GM12878 (cell line): ENCODE results near the gene ADNP2. TPM values are rescaled to one million over a fixed set of nuclear protein-coding genes. Genes with fewer than 3 reads are reported as not detected.
A peak's percentile ranks its signal among the peaks of the same experiment; 100 is the strongest.

Experiments
- ATAC-seq: fragments of 200-7000 bp; cut with Tn5 transposase; 3 replicates; pipeline ENCODE4 v1.9.1; 2020; ENCODE audit warnings: mild to moderate bottlenecking, moderate library complexity
- BruUV-seq: library from RNA; stranded (reverse); fragments of 400-500 nt; replicated peaks from 2 replicates; lab custom pipeline; 2021; lab: Mats Ljungman, UMichigan
- CTCF ChIA-PET: fragments of 300-600 bp; sonication (Branson Sonifier 250); formaldehyde crosslinking; extraction: SDS; loops from one replicate; lab custom pipeline; 2021; ENCODE audit warnings: inconsistent platforms; lab: Yijun Ruan, JAX
- POLR2A ChIA-PET: fragments of 350-600 bp; formaldehyde crosslinking; extraction: SDS; loops from one replicate; lab custom pipeline; 2021; ENCODE audit warnings: inconsistent platforms; lab: Charles Lee
- RAD21 ChIA-PET: fragments of 300-600 bp; sonication (Branson Sonifier 250); formaldehyde crosslinking; loops from one replicate; lab custom pipeline; 2023; ENCODE audit warnings: antibody characterized with exemption; ENCODE audit not compliant: unreplicated experiment; lab: Charles Lee
- SMC1A ChIA-PET: fragments of 300-600 bp; sonication (Branson Sonifier 250); formaldehyde crosslinking; loops from one replicate; lab custom pipeline; 2023; ENCODE audit not compliant: unreplicated experiment, uncharacterized antibody; lab: Charles Lee
- DNase-seq: peaks from one replicate; pipeline ENCODE4 v3.0.0-alpha.2; 2011; ENCODE audit warnings: low read depth, low spot score
- FAIRE-seq: peaks from 3 replicates; lab custom pipeline; 2011; peaks lifted over from hg19 to GRCh38; lab: Jason Lieb, UNC
- H2AFZ ChIP-seq: 2 replicates; pipeline ENCODE4 v1.6.0; 2011; ENCODE audit warnings: low read depth, low read length, control low read depth; ENCODE audit not compliant: control insufficient read depth
- H3K27ac ChIP-seq: 2 replicates; pipeline ENCODE4 v1.5.1; 2011; ENCODE audit warnings: control low read depth; ENCODE audit not compliant: control insufficient read depth, insufficient read depth
- H3K27me3 ChIP-seq, 2 experiments: replicated peaks in 1 of 2; 2 replicates each; pipeline versions ENCODE4 v1.6.0 to v1.6.1; 2011; ENCODE audit warnings: low read length in 1 of 2; ENCODE audit not compliant: control insufficient read depth in 2 of 2, insufficient read depth in 2 of 2
- H3K36me3 ChIP-seq, 2 experiments: 2 replicates each; pipeline ENCODE4 v1.5.1; 2011; ENCODE audit warnings: low read length in 1 of 2; ENCODE audit not compliant: control insufficient read depth in 2 of 2, insufficient read depth in 2 of 2
- H3K4me1 ChIP-seq: 2 replicates; pipeline ENCODE4 v1.6.1; 2011; ENCODE audit warnings: mild to moderate bottlenecking, low read length, moderate library complexity, mixed read lengths; ENCODE audit not compliant: control insufficient read depth, insufficient read depth
- H3K4me2 ChIP-seq: 2 replicates; pipeline ENCODE4 v1.6.0; 2011; ENCODE audit warnings: control low read depth; ENCODE audit not compliant: control insufficient read depth, insufficient read depth
- H3K4me3 ChIP-seq: fragments of 200-600 bp; sonication (generic); 2 replicates; pipeline ENCODE4 v1.5.1; 2016
- H3K79me2 ChIP-seq: 2 replicates; pipeline ENCODE4 v1.6.0; 2011; ENCODE audit warnings: low read length; ENCODE audit not compliant: control insufficient read depth, insufficient read depth
- H3K9ac ChIP-seq: 2 replicates; pipeline ENCODE4 v1.8.0; 2011; ENCODE audit warnings: low read length, control low read depth, mixed read lengths; ENCODE audit not compliant: control insufficient read depth, insufficient read depth
- H3K9me3 ChIP-seq: replicated peaks from 3 replicates; pipeline ENCODE4 v1.5.1; 2011; ENCODE audit warnings: mild to moderate bottlenecking, low read length; ENCODE audit not compliant: control insufficient read depth, insufficient read depth
- H4K20me1 ChIP-seq: 2 replicates; pipeline ENCODE4 v1.6.0; 2011; ENCODE audit not compliant: control insufficient read depth, insufficient read depth
- BHLHE40 ChIP-seq, 2 experiments: fragments of 450-650 bp in 1 of 2; IDR thresholded peaks; 2 replicates each; pipeline ENCODE4 v1.6.1; 2011 to 2017; ENCODE audit warnings: low read depth in 2 of 2, borderline replicate concordance in 1 of 2, improper control_type of control experiment in 1 of 2, low read length in 1 of 2, mild to moderate bottlenecking in 1 of 2
- CTCF ChIP-seq, 3 experiments: IDR thresholded peaks in 2 of 3; conservative IDR thresholded peaks in 1 of 3; 2 replicates each; pipeline ENCODE4 v1.5.1; 2011; ENCODE audit warnings: low read depth in 3 of 3, low read length in 3 of 3, mild to moderate bottlenecking in 3 of 3, control low read depth in 2 of 3, moderate library complexity in 2 of 3, inconsistent platforms in 1 of 3, mixed read lengths in 1 of 3; ENCODE audit not compliant: control insufficient read depth in 2 of 3, insufficient read depth in 1 of 3; ENCODE audit errors: extremely low read depth in 1 of 3
- IKZF1 ChIP-seq: fragments of 450-650 bp; conservative IDR thresholded peaks from 2 replicates; pipeline ENCODE4 v1.6.1; 2017; ENCODE audit warnings: antibody characterized with exemption, mild to moderate bottlenecking
- MYC ChIP-seq: IDR thresholded peaks from 2 replicates; pipeline ENCODE4 v1.6.1; 2011; ENCODE audit warnings: mild to moderate bottlenecking, low read length, moderate library complexity, inconsistent platforms; ENCODE audit not compliant: insufficient read depth, insufficient replicate concordance, insufficient read length, severe bottlenecking
- PAX5 ChIP-seq: IDR thresholded peaks from 2 replicates; pipeline ENCODE4 v1.6.1; 2011; ENCODE audit warnings: low read depth, low read length, borderline replicate concordance
- WGBS: methylation state at CpG from one replicate; pipeline ENCODE4 v1.1.6; 2016; ENCODE audit warnings: low lambda C conversion rate; ENCODE audit not compliant: insufficient replicate concordance, insufficient coverage; ENCODE audit errors: missing lambda C conversion rate; 5-methylcytosine and 5-hydroxymethylcytosine counted together
- in situ Hi-C: fragments of 300-500 bp; cut with MboI; formaldehyde crosslinking; loops from 9 replicates; pipeline ENCODE4 v1.14.3; 2018; ENCODE audit warnings: mixed read lengths
- intact Hi-C: fragments of 100-400 bp; cut with micrococcal nuclease; formaldehyde crosslinking; loops from one replicate; pipeline ENCODE4 v1.14.2; 2022; ENCODE audit not compliant: unreplicated experiment
- polyA plus RNA-seq, 11 experiments: library from polyadenylated mRNA; depleted of rRNA in 4 of 11; unstranded in 6 of 11; stranded (reverse) in 5 of 11; fragments of >200 nt; fragmentation: Nextera tagmentation in 4 of 11; fragmentation: Illumina TruSeq in 1 of 11; extraction: Ambion mirVana in 4 of 11; extraction: Trizol in 1 of 11; gene quantifications; 1 replicate in 1 of 11; 2 replicates in 10 of 11; pipeline versions ENCODE4 v1.2.1 to v1.2.3, GENCODE V29; 2011 to 2016; ENCODE audit warnings: inconsistent platforms in 2 of 11, missing spikeins in 2 of 11, low read depth in 1 of 11
- total RNA-seq, 4 experiments: library from RNA; depleted of rRNA in 3 of 4; stranded (reverse); fragments of >200 nt in 3 of 4; fragmentation: Illumina TruSeq in 1 of 4; extraction: Trizol in 1 of 4; gene quantifications; 2 replicates each; pipeline versions ENCODE4 v1.2.1 to v1.2.3, GENCODE V29; 2013 to 2021

ADNP2 gene
- total and polyA plus RNA-seq, 10 of the 15 experiments (the other 5 are each of a cell fraction or from before 2014, with no cell fraction given), result 3.7 to 25.1 (median 13.0) TPM

GRCh38 chr18:80159713-80160636 is 50.9 kb downstream of the ADNP2 start:
- TF ChIP-seq IKZF1 (no peak), PAX5 (peak; percentile 80), CTCF (IDR thresholded peaks at IDR 0.05 in 2 of 3, conservative IDR thresholded peaks at IDR 0.05 in 1 of 3; ENCODE audit: control insufficient read depth in 2 of 3, extremely low read depth in 1 of 3, insufficient read depth in 1 of 3, low read depth in 3 of 3, low read length in 3 of 3) (peak; percentile 52 to 71 (median 60)), MYC (no peak), BHLHE40 (IDR thresholded peaks at IDR 0.05; ENCODE audit: borderline replicate concordance in 1 of 2, low read depth in 2 of 2, low read length in 1 of 2) (peak in 1 of 2 experiments; percentile 45; a peak in 1 of 4 replicates)
- in situ Hi-C loops, result no loop called here
- H3K4me3 ChIP-seq, result no peak overlapping the region
- H3K27me3 ChIP-seq, result no peaks in the 10 kb centered on the region
- BruUV-seq, result no TSS peak
- ChIA-PET CTCF (interaction anchor here (1.0 to 5.8 kb wide), 21 partner anchors 8 to 781 kb away, joined by 3 to 75 read pairs (median 5); no protein-coding TSS in a partner anchor), RAD21 (interaction anchor here (1.1 to 2.9 kb wide), 4 partner anchors 11 to 96 kb away, joined by 4 to 19 read pairs (median 8); no protein-coding TSS in a partner anchor), POLR2A (no interaction called here), SMC1A (interaction anchor here (1.1 to 1.7 kb wide), 5 partner anchors 10 to 56 kb away, joined by 3 to 4 read pairs (median 3); no protein-coding TSS in a partner anchor)
- no peak for FAIRE-seq
- H3K27ac ChIP-seq, result no peak overlapping the region
- DNase-seq, result no peak
- peak; percentile 91 for ATAC-seq
- H3K36me3 ChIP-seq, result no peaks in the 10 kb centered on the region
- peaks cover 3% of the 10 kb centered on the region; the same call in 2 of the 3 replicates for H3K9me3 ChIP-seq
- H3K4me2 ChIP-seq, result peak overlapping the region; percentile 48; the same call in 1 of the 2 replicates
- no peaks in the 10 kb centered on the region for H3K79me2 ChIP-seq
- WGBS, result 86% methylated on average over 103 of the region's 109 CpGs
- no peak overlapping the region; the same call in 1 of the 2 replicates for H2AFZ ChIP-seq
- no peaks in the 10 kb centered on the region for H3K4me1 ChIP-seq
- no peaks in the 10 kb centered on the region for H4K20me1 ChIP-seq
- intact Hi-C loops, result loop anchor here (5.0 kb wide), 1 partner anchor 783 kb away; no protein-coding TSS in a partner anchor
- H3K9ac ChIP-seq, result no peak overlapping the region
